Thoracic aorta endothelial cell (primary cell): Measurements from ENCODE around the gene COL26A1. TPM values are rescaled to one million over a fixed set of nuclear protein-coding genes. Genes with fewer than 3 reads are reported as not detected.

ENCODE experiments used
- small RNA-seq: library from RNA; depleted of rRNA; stranded (forward); fragments of <200 nt; gene quantifications from one replicate; pipeline ENCODE3, GENCODE V24; 2012
- total RNA-seq: library from RNA; depleted of rRNA; stranded (reverse); fragments of >200 nt; gene quantifications from 2 replicates; pipeline ENCODE4 v1.2.3, GENCODE V29; 2012

COL26A1 gene
- total RNA-seq: not detected in 2 replicates

DNA sequence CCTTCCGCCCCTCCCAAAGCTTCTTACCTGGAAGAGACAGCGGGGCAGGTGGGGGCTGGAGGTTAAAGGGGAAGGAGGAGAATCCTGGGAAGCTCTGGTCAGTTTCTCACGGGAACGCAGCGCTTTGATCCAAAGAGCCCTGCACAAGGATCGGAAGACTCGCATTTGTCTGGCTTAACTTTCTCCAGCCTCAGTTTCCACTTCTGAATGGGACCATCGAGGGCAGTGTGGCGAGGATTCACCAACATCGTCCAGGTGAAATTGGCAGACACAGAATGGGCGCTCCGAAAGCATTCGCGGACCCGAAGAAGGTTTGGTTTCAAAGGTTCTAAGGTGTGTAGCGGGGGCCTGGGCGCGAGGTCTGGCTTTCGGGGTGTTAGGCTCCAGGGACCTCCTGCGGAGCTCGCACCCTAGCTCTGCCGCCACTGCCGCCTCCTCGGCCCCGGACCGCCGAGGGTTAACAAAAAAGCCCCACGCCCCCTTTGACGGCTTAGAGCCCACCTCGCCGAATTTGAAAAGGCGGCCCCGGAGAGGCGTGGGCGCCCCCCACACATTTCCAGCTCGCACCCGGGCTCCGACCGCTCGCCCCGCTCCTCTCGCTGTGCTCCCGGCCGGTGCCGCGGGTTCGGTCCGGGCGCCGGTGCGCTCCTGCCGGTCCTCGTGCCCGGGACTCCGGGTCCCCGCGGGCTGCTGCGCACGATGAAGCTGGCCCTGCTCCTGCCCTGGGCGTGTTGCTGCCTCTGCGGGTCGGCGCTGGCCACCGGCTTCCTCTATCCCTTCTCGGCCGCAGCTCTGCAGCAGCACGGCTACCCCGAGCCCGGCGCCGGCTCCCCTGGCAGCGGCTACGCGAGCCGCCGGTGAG lies at the start of gene COL26A1:
Gene COL26A1 (plus strand): TSS at position 542 of the 862 bp plus-strand sequence. CDS start 158 bp downstream, at position 700.

DNA sequence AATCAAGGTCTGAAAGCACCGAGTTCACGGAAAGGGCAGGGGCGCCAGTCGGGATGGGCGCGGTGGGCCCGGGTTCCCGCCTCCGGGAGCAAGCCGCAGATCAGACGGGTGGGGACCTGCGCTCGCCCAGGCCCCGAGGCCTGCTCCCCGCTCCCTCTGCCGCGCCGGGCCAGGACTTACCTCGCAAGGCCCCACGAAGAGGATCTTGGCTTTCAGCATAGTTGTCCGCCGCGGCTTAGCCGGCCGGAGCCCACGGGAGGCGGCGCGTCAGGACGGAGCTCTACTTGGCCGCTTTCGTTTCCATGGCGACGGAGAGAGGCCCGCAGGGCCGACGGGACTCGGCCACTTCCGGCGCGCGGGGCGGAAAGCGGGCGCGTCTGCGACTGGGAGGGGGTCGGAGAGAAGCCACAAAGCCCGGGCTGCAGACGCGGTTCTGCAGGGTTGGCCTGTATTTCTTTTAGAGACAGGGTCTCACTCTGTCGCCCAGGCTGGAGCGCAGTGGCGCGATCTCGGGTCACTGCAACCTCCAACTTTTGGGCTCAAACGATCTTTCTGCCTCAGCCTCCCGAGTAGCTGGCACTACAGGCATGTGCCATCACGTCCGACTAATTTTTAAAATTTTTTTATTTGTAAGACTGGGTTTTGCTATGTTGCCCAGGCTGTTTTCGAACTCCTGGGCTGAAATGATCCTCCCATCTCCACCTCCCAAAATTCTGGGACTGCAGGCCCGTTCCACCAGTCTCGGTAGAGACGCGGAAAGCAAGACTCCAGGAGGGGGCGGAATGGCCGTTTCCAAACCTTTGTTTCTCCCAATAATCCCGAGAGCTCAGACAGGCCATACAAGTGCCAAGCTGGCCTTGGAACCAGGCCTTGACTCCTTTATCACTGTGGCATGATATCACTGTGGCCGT lies 40.9 kb upstream of the COL26A1 start, which contains the start of gene IFT22:
Gene IFT22 (minus strand): TSS at position 322 of the 911 bp plus-strand sequence. CDS start 103 bp downstream, at position 219.

Small RNA genes lying within 50 kb of the gene (small RNA-seq; reads per million reads assigned to genes)
- not detected for gene AC004965.1

Other genes starting within 250 kb of the COL26A1 start
- gene SERPINE1, start 235.8 kb upstream of the COL26A1 start, total RNA-seq: 1,853 and 2,613 TPM in 2 replicates
- 96.4 and 116 TPM in 2 replicates for gene AP1S1, start 208.4 kb upstream of the COL26A1 start, total RNA-seq
- gene VGF, start 197.3 kb upstream of the COL26A1 start, total RNA-seq: 0.07 TPM in 1 of 2 replicates, not detected in the other
- not detected in 2 replicates for gene NAT16, start 182.6 kb upstream of the COL26A1 start, total RNA-seq
- gene MOGAT3, start 161.8 kb upstream of the COL26A1 start, total RNA-seq: not detected in 2 replicates
- gene PLOD3, start 145.3 kb upstream of the COL26A1 start, total RNA-seq: 69.5 and 74.9 TPM in 2 replicates
- 84.6 and 103 TPM in 2 replicates for gene ZNHIT1, start 144.7 kb upstream of the COL26A1 start, total RNA-seq
- 3.3 and 4.6 TPM in 2 replicates for gene CLDN15, start 125.1 kb upstream of the COL26A1 start, total RNA-seq
- 123 and 183 TPM in 2 replicates for gene FIS1, start 117.8 kb upstream of the COL26A1 start, total RNA-seq
- 21.2 and 21.5 TPM in 2 replicates for gene IFT22, start 41.1 kb upstream of the COL26A1 start, total RNA-seq